ENCODE measurements around the gene PORCN.

- TF ChIP-seq CTCF (IDR thresholded peaks at IDR 0.05) (no peak), POLR2A (IDR thresholded peaks at IDR 0.05) (no peak)
Observed at GRCh38 chrX:48467281-48467761, 41.5 kb upstream of the PORCN start.
